OCI-LY3 (cell line): ENCODE measurements around the gene POLN.

Experiments
- H2AFZ ChIP-seq: fragments of 200-600, 300-600 bp; shearing (Covaris generic); 2 replicates; pipeline ENCODE4 v1.6.0; 2014; ENCODE audit warnings: antibody characterized with exemption, low read depth, low read length
- H3K27ac ChIP-seq: fragments of 200-600, 300-600 bp; sonication (generic); 2 replicates; pipeline ENCODE4 v1.5.1; 2014; ENCODE audit warnings: mild to moderate bottlenecking, low read length, moderate library complexity, mixed read lengths
- H3K27me3 ChIP-seq: fragments of 200-600, 300-600 bp; sonication (generic); 2 replicates; pipeline ENCODE4 v1.6.1; 2014; ENCODE audit warnings: low read depth, low read length, mixed read lengths
- H3K36me3 ChIP-seq: fragments of 200-600, 300-600 bp; sonication (generic); replicated peaks from 2 replicates; pipeline ENCODE3; 2014; ENCODE audit warnings: low read depth, low read length, mixed read lengths
- H3K4me1 ChIP-seq: fragments of 300-600, 200-600 bp; sonication (generic); 2 replicates; pipeline ENCODE4 v1.6.1; 2014; ENCODE audit warnings: low read length, mixed read lengths
- H3K4me2 ChIP-seq: fragments of 200-600, 300-600 bp; sonication (generic); 2 replicates; pipeline ENCODE4 v1.6.1; 2014; ENCODE audit warnings: low read length, mixed read lengths
- H3K4me3 ChIP-seq: fragments of 300-600, 200-600 bp; sonication (generic); 2 replicates; pipeline ENCODE4 v1.5.1; 2014; ENCODE audit warnings: antibody characterized with exemption, mild to moderate bottlenecking, low read length, moderate library complexity
- H3K79me2 ChIP-seq: fragments of 300-600, 200-600 bp; shearing (Covaris generic); 2 replicates; pipeline ENCODE4 v1.6.1; 2014; ENCODE audit warnings: mild to moderate bottlenecking, low read length, mixed read lengths
- H3K9ac ChIP-seq: fragments of 300-600, 200-600 bp; shearing (Covaris generic); 2 replicates; pipeline ENCODE4 v1.6.0; 2014; ENCODE audit warnings: mild to moderate bottlenecking, low read length, moderate library complexity
- H3K9me3 ChIP-seq: fragments of 200-600, 300-600 bp; shearing (Covaris generic); 2 replicates; pipeline ENCODE4 v1.6.1; 2014; ENCODE audit warnings: low read length, mixed read lengths; ENCODE audit not compliant: insufficient read depth
- H4K20me1 ChIP-seq: fragments of 200-600, 300-600 bp; sonication (generic); 2 replicates; pipeline ENCODE4 v1.6.1; 2016; ENCODE audit warnings: low read length, mixed read lengths; ENCODE audit not compliant: insufficient read depth
- CTCF ChIP-seq: fragments of 200-600, 300-600 bp; sonication (generic); IDR thresholded peaks from 2 replicates; pipeline ENCODE4 v1.5.1; 2014; ENCODE audit warnings: antibody characterized with exemption, low read length, low read depth
- EZH2phosphoT487 ChIP-seq: fragments of 200-600 bp; shearing (Covaris generic); IDR thresholded peaks from 2 replicates; pipeline ENCODE4 v1.6.1; 2018; ENCODE audit warnings: antibody characterized with exemption, mixed run types, low read depth

POLN gene

GRCh38 chr4:2258091-2259035 is 16.4 kb upstream of the POLN start:
- Histone ChIP-seq H3K4me2 (no peak overlapping the region), H2AFZ (no peak overlapping the region), H3K79me2 (no peaks in the 10 kb centered on the region), H3K9me3 (no peaks in the 10 kb centered on the region), H3K27me3 (no peaks in the 10 kb centered on the region), H3K4me1 (peaks cover 9% of the 10 kb centered on the region; the same call in 1 of the 2 replicates), H3K27ac (no peak overlapping the region), H3K9ac (no peak overlapping the region), H3K4me3 (no peak overlapping the region), H3K36me3 (no peaks in the 10 kb centered on the region), H4K20me1 (no peaks in the 10 kb centered on the region)
- TF ChIP-seq CTCF (no peak), EZH2phosphoT487 (no peak)

GRCh38 chr4:2257361-2258081 is 15.6 kb upstream of the POLN start:
- no peak for TF ChIP-seq CTCF
- TF ChIP-seq EZH2phosphoT487, result no peak
- no peak overlapping the region for H3K4me2 ChIP-seq
- no peaks in the 10 kb centered on the region for H4K20me1 ChIP-seq
- H3K36me3 ChIP-seq, result no peaks in the 10 kb centered on the region
- H3K9me3 ChIP-seq, result no peaks in the 10 kb centered on the region
- no peaks in the 10 kb centered on the region for H3K79me2 ChIP-seq
- H3K27me3 ChIP-seq, result no peaks in the 10 kb centered on the region
- H3K4me3 ChIP-seq, result no peak overlapping the region
- peaks cover 9% of the 10 kb centered on the region; the same call in 1 of the 2 replicates for H3K4me1 ChIP-seq
- H3K9ac ChIP-seq, result no peak overlapping the region
- H2AFZ ChIP-seq, result no peak overlapping the region
- H3K27ac ChIP-seq, result no peak overlapping the region

GRCh38 chr4:2256781-2257191 is 14.9 kb upstream of the POLN start:
- Histone ChIP-seq H3K9ac (no peak overlapping the region), H3K36me3 (no peaks in the 10 kb centered on the region), H3K4me3 (no peak overlapping the region), H3K79me2 (no peaks in the 10 kb centered on the region), H3K27me3 (no peaks in the 10 kb centered on the region), H3K4me1 (peaks cover 9% of the 10 kb centered on the region; the same call in 1 of the 2 replicates), H3K4me2 (no peak overlapping the region), H3K9me3 (no peaks in the 10 kb centered on the region), H3K27ac (no peak overlapping the region), H4K20me1 (no peaks in the 10 kb centered on the region), H2AFZ (no peak overlapping the region)
- TF ChIP-seq EZH2phosphoT487 (no peak), CTCF (no peak)

GRCh38 chr4:2256156-2256731 is 14.3 kb upstream of the POLN start:
- no peaks in the 10 kb centered on the region for H4K20me1 ChIP-seq
- no peak overlapping the region for H3K9ac ChIP-seq
- H3K4me2 ChIP-seq, result no peak overlapping the region
- no peak for TF ChIP-seq EZH2phosphoT487
- no peak for TF ChIP-seq CTCF
- no peaks in the 10 kb centered on the region for H3K79me2 ChIP-seq
- H3K9me3 ChIP-seq, result no peaks in the 10 kb centered on the region
- no peaks in the 10 kb centered on the region for H3K27me3 ChIP-seq
- no peak overlapping the region for H3K4me3 ChIP-seq
- H3K4me1 ChIP-seq, result peaks cover 9% of the 10 kb centered on the region; the same call in 1 of the 2 replicates
- H2AFZ ChIP-seq, result no peak overlapping the region
- H3K27ac ChIP-seq, result no peak overlapping the region
- no peaks in the 10 kb centered on the region for H3K36me3 ChIP-seq
